B cell (primary cell): ENCODE data around the gene VCAM1. TPM values are rescaled to one million over a fixed set of nuclear protein-coding genes. Genes with fewer than 3 reads are reported as not detected.

Experiments
- ATAC-seq: fragments of 200-7000 bp; cut with Tn5 transposase; one replicate; pipeline ENCODE4 v1.10.0; 2021; ENCODE audit warnings: low read depth, mild to moderate bottlenecking, moderate number of reproducible peaks, moderate library complexity
- CTCF ChIA-PET: fragments of 350-600 bp; sonication (Branson Sonifier 250); formaldehyde crosslinking; loops from one replicate; lab custom pipeline; 2021; ENCODE audit warnings: antibody characterized with exemption, inconsistent platforms; lab: Charles Lee
- POLR2A ChIA-PET: fragments of 350-600 bp; sonication (Branson Sonifier 250); formaldehyde crosslinking; loops from one replicate; lab custom pipeline; 2021; ENCODE audit warnings: antibody characterized with exemption; lab: Charles Lee
- DNase-seq: peaks from one replicate; pipeline ENCODE4 v3.0.0; 2013
- H2AFZ ChIP-seq: 2 replicates; pipeline ENCODE4 v1.6.1; 2012; ENCODE audit warnings: mild to moderate bottlenecking, low read depth, low read length; ENCODE audit not compliant: insufficient read depth, poor library complexity, severe bottlenecking
- H3K27ac ChIP-seq, 2 donors: 1 replicate in 1 of 2; 2 replicates in 1 of 2; pipeline ENCODE4 v1.5.1; 2012 to 2013; ENCODE audit warnings: low read length in 2 of 2, mild to moderate bottlenecking in 2 of 2, moderate library complexity in 1 of 2
- H3K27me3 ChIP-seq, 4 experiments: fragments of 200-600 bp in 1 of 4; sonication (generic) in 1 of 4; replicated peaks in 1 of 4; 1 replicate in 2 of 4; 2 replicates in 2 of 4; pipeline versions ENCODE4 v1.6.1 to v1.7.0; 2013 to 2016; ENCODE audit warnings: low read length in 3 of 4, mild to moderate bottlenecking in 2 of 4, mixed read lengths in 1 of 4, moderate library complexity in 1 of 4; ENCODE audit not compliant: insufficient read depth in 4 of 4, control insufficient read depth in 3 of 4; ENCODE audit errors: control extremely low read depth in 1 of 4
- H3K36me3 ChIP-seq, 2 experiments: replicated peaks in 1 of 2; 1 replicate in 1 of 2; 2 replicates in 1 of 2; pipeline versions ENCODE4 v1.6.1 to v1.7.1; 2013; ENCODE audit warnings: low read length in 1 of 2; ENCODE audit not compliant: insufficient read depth in 2 of 2, control insufficient read depth in 1 of 2; ENCODE audit errors: control extremely low read depth in 1 of 2, extremely low read depth in 1 of 2
- H3K4me1 ChIP-seq, 2 donors: fragments of 200-600 bp in 1 of 2; sonication (generic) in 1 of 2; 1 replicate in 1 of 2; 2 replicates in 1 of 2; pipeline versions ENCODE4 v1.5.1 to v1.6.1; 2013 to 2017; ENCODE audit warnings: low read length in 2 of 2; ENCODE audit not compliant: control insufficient read depth in 2 of 2, insufficient read depth in 2 of 2
- H3K4me2 ChIP-seq: replicated peaks from 2 replicates; pipeline ENCODE3; 2012; ENCODE audit warnings: mild to moderate bottlenecking, low read depth, low read length; ENCODE audit not compliant: poor library complexity, severe bottlenecking
- H3K4me3 ChIP-seq, 5 experiments: fragments of 200-600 bp in 1 of 5; sonication (generic) in 1 of 5; 1 replicate in 3 of 5; 2 replicates in 2 of 5; pipeline versions ENCODE4 v1.5.1 to v1.7.0; 2011 to 2016; ENCODE audit warnings: low read length in 4 of 5, mild to moderate bottlenecking in 4 of 5, low read depth in 2 of 5, control low read depth in 1 of 5, moderate library complexity in 1 of 5; ENCODE audit not compliant: insufficient read depth in 1 of 5; ENCODE audit errors: control extremely low read depth in 1 of 5, extremely low read depth in 1 of 5
- H3K79me2 ChIP-seq: fragments of 200-600 bp; sonication (generic); one replicate; pipeline ENCODE4 v1.6.0; 2016; ENCODE audit warnings: low read length; ENCODE audit not compliant: control insufficient read depth, insufficient read depth
- H3K9ac ChIP-seq: fragments of 200-600 bp; sonication (generic); 2 replicates; pipeline ENCODE4 v1.6.1; 2017; ENCODE audit warnings: mild to moderate bottlenecking, low read length, moderate library complexity
- H3K9me3 ChIP-seq, 3 donors: one replicate each; pipeline versions ENCODE4 v1.6.1 to v1.7.1; 2013; ENCODE audit warnings: low read length in 2 of 3; ENCODE audit not compliant: control insufficient read depth in 2 of 3, insufficient read depth in 1 of 3; ENCODE audit errors: control extremely low read depth in 1 of 3
- H4K20me1 ChIP-seq: 2 replicates; pipeline ENCODE4 v1.6.0; 2012; ENCODE audit warnings: mild to moderate bottlenecking, low read length; ENCODE audit not compliant: insufficient read depth, control insufficient read depth, poor library complexity, severe bottlenecking
- H3K27ac Mint-ChIP-seq: one replicate; pipeline ENCODE4 v1.8.0; 2021; ENCODE audit warnings: mixed read lengths
- H3K27me3 Mint-ChIP-seq: one replicate; pipeline ENCODE4 v1.8.0; 2021; ENCODE audit warnings: mixed read lengths
- H3K4me1 Mint-ChIP-seq: one replicate; pipeline ENCODE4 v1.8.0; 2021; ENCODE audit warnings: mixed read lengths
- H3K4me3 Mint-ChIP-seq: one replicate; pipeline ENCODE4 v1.8.0; 2021; ENCODE audit warnings: mixed read lengths
- H3K9me3 Mint-ChIP-seq: one replicate; pipeline ENCODE4 v1.8.0; 2022; ENCODE audit warnings: mixed read lengths; ENCODE audit not compliant: insufficient read depth
- EZH2 ChIP-seq: IDR thresholded peaks from 2 replicates; pipeline ENCODE4 v1.6.1; 2012; ENCODE audit warnings: borderline replicate concordance, low read depth, mild to moderate bottlenecking, moderate library complexity, low read length; ENCODE audit not compliant: insufficient read depth, poor library complexity, severe bottlenecking
- WGBS: methylation state at CpG from one replicate; pipeline ENCODE4 v1.1.5; 2013; ENCODE audit warnings: missing lambda C conversion rate; ENCODE audit not compliant: insufficient coverage; 5-methylcytosine and 5-hydroxymethylcytosine counted together
- intact Hi-C: fragments of 100-400 bp; cut with micrococcal nuclease; formaldehyde crosslinking; loops from one replicate; pipeline ENCODE4 v1.10.0; 2022
- polyA plus RNA-seq: library from polyadenylated mRNA; depleted of rRNA; stranded (reverse); fragments of >200 nt; gene quantifications from 2 replicates; pipeline ENCODE4 v1.2.3, GENCODE V29; 2012
- total RNA-seq, 2 donors: library from RNA; stranded (reverse); fragments of 120-200 nt in 1 of 2; gene quantifications; 1 replicate in 1 of 2; 2 replicates in 1 of 2; pipeline versions ENCODE4 v1.2.3 to v1.2.4, GENCODE V29; 2013 to 2022
- TF ChIP-seq, protein P1 (sequence below): fragments of 200-600 bp; IDR thresholded peaks from one replicate; pipeline ENCODE4 v1.8.0; 2022; ENCODE audit warnings: antibody characterized with exemption, mild to moderate bottlenecking

VCAM1 gene
- total and polyA plus RNA-seq, 2 donors (not counting 1 experiment from before 2014, with no cell fraction given): not detected

DNA sequence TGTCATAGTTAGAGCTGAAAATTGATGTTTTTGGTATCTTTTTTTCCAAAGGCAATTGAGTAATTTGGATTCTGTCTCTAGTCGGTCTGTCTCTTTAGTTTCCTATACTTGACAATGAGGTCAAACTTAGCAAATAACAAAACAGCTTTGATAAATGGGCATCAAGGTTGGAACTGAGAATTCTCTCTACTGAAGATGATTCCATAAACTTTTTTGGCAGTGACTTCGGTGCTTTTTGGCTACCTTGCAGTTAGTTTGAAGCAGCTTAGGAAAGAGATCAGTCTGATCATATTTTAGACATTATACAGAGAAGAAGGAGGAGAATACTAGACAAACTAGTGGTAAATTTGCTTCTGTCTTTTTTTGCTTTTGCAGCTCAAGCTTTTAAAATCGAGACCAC, 559 bp downstream of the VCAM1 start:
- H3K4me3 ChIP-seq: no peak overlapping the region
- H2AFZ ChIP-seq: no peak overlapping the region
- no peaks in the 10 kb centered on the region for H3K36me3 ChIP-seq
- intact Hi-C loops: no loop called here
- no peak overlapping the region for H3K9ac ChIP-seq
- no peak for ATAC-seq
- H3K79me2 ChIP-seq: no peaks in the 10 kb centered on the region
- WGBS: 71% methylated on average over 1 of the region's 3 CpGs
- Mint-ChIP-seq H3K4me3 (no peak overlapping the region), H3K9me3 (no peaks in the 10 kb centered on the region), H3K4me1 (peaks cover 2% of the 10 kb centered on the region), H3K27me3 (peaks cover 15% of the 10 kb centered on the region), H3K27ac (no peak overlapping the region)
- H3K4me2 ChIP-seq: no peak overlapping the region
- no peaks in the 10 kb centered on the region for H4K20me1 ChIP-seq
- CTCF ChIA-PET: no interaction called here
- no peak for TF ChIP-seq EZH2
- TF ChIP-seq, protein P1, sequence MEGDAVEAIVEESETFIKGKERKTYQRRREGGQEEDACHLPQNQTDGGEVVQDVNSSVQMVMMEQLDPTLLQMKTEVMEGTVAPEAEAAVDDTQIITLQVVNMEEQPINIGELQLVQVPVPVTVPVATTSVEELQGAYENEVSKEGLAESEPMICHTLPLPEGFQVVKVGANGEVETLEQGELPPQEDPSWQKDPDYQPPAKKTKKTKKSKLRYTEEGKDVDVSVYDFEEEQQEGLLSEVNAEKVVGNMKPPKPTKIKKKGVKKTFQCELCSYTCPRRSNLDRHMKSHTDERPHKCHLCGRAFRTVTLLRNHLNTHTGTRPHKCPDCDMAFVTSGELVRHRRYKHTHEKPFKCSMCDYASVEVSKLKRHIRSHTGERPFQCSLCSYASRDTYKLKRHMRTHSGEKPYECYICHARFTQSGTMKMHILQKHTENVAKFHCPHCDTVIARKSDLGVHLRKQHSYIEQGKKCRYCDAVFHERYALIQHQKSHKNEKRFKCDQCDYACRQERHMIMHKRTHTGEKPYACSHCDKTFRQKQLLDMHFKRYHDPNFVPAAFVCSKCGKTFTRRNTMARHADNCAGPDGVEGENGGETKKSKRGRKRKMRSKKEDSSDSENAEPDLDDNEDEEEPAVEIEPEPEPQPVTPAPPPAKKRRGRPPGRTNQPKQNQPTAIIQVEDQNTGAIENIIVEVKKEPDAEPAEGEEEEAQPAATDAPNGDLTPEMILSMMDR: no peak
- POLR2A ChIA-PET: no interaction called here
- DNase-seq: no peak
- no peaks in the 10 kb centered on the region for H3K4me1 ChIP-seq
- no peak overlapping the region for H3K27ac ChIP-seq
- no peaks in the 10 kb centered on the region for H3K27me3 ChIP-seq
- H3K9me3 ChIP-seq: peaks cover 0 to 1% (median 0%) of the 10 kb centered on the region in 3 donors

DNA sequence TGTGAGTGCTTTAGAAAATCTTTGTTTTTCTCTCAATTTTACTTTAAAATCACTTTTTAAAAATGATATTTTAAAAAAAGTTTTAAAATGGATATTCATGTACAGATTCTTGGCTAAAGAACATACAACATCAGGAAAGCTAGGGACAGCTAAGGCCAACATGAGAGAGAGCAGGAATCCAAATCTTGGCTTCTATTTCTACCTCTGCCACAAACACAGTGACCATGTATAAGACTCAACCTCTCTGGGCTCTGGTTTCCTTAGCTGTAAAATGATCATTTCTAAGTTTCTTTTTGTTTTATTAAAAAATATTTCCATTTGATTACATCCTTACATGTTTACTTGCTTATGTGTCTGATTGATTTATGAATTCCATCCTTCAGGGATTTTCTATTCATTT, 1.2 kb downstream of the VCAM1 start:
- DNase-seq: no peak
- peaks cover 17% of the 10 kb centered on the region for H3K27me3 Mint-ChIP-seq

More for the DNA sequence above, 1.2 kb downstream of the VCAM1 start:
- no peak overlapping the region for H3K27ac ChIP-seq
- Mint-ChIP-seq H3K27ac (no peak overlapping the region), H3K4me1 (peaks cover 2% of the 10 kb centered on the region), H3K4me3 (no peak overlapping the region), H3K9me3 (no peaks in the 10 kb centered on the region)
- H3K4me1 ChIP-seq: no peaks in the 10 kb centered on the region
- intact Hi-C loops: no loop called here
- H3K27me3 ChIP-seq: no peaks in the 10 kb centered on the region
- H4K20me1 ChIP-seq: no peaks in the 10 kb centered on the region
- H3K4me3 ChIP-seq: no peak overlapping the region
- no peak overlapping the region for H2AFZ ChIP-seq
- H3K9me3 ChIP-seq: peaks cover 0 to 1% (median 0%) of the 10 kb centered on the region in 3 donors
- TF ChIP-seq, protein P1: no peak
- TF ChIP-seq EZH2: no peak
- H3K36me3 ChIP-seq: no peaks in the 10 kb centered on the region
- ATAC-seq: no peak
- H3K9ac ChIP-seq: no peak overlapping the region
- no peak overlapping the region for H3K4me2 ChIP-seq
- no peaks in the 10 kb centered on the region for H3K79me2 ChIP-seq
- CTCF ChIA-PET: no interaction called here
- POLR2A ChIA-PET: no interaction called here
